K562 (cell line): ENCODE results near the gene MMP23B. TPM values are rescaled to one million over a fixed set of nuclear protein-coding genes. Genes with fewer than 3 reads are reported as not detected.

Experiments used
- CBX3 ChIP-seq, 2 experiments: IDR thresholded peaks; 1 replicate in 1 of 2; 2 replicates in 1 of 2; pipeline ENCODE4 v1.6.1; 2012; ENCODE audit warnings: inconsistent platforms in 2 of 2, low read length in 2 of 2, borderline replicate concordance in 1 of 2, control low read depth in 1 of 2
- MAZ ChIP-seq, 2 experiments: fragments of 450-650 bp in 1 of 2; sonication (generic) in 1 of 2; formaldehyde crosslinking; IDR thresholded peaks in 1 of 2; conservative IDR thresholded peaks in 1 of 2; 2 replicates each; pipeline versions ENCODE4 v1.4.0 to v1.5.0; 2020; ENCODE audit warnings: mild to moderate bottlenecking in 1 of 2, missing genetic modification reagents in 1 of 2
- RB1 ChIP-seq: fragments of 450-650 bp; IDR thresholded peaks from 2 replicates; pipeline ENCODE4 v1.6.1; 2017; ENCODE audit warnings: low read depth, mild to moderate bottlenecking
- polyA plus RNA-seq, 8 experiments: library from polyadenylated mRNA; depleted of rRNA in 4 of 8; stranded (reverse) in 5 of 8; unstranded in 3 of 8; fragments of >200 nt; fragmentation: Nextera tagmentation in 2 of 8; fragmentation: Illumina TruSeq in 1 of 8; extraction: Ambion mirVana in 2 of 8; extraction: Trizol in 1 of 8; gene quantifications; 2 replicates each; pipeline versions ENCODE4 v1.2.1 to v1.2.3, GENCODE V29; 2011 to 2014; ENCODE audit warnings: inconsistent platforms in 1 of 8, missing spikeins in 1 of 8
- total RNA-seq, 7 experiments: library from RNA; depleted of rRNA in 6 of 7; stranded (reverse); fragments of >200 nt in 6 of 7; fragmentation: Illumina TruSeq in 2 of 7; extraction: Trizol in 2 of 7; gene quantifications; 2 replicates each; pipeline versions ENCODE4 v1.2.1 to v1.2.3, GENCODE V29; 2011 to 2021; ENCODE audit warnings: low replicate concordance in 1 of 7
- TF ChIP-seq, protein P1 (sequence below): IDR thresholded peaks from 2 replicates; pipeline ENCODE4 v1.6.1; 2011; ENCODE audit warnings: borderline replicate concordance, low read depth, mild to moderate bottlenecking, moderate library complexity, low read length; ENCODE audit not compliant: insufficient read depth, poor library complexity, severe bottlenecking
- TF ChIP-seq, protein P2 (sequence below), 3 experiments: IDR thresholded peaks in 2 of 3; conservative IDR thresholded peaks in 1 of 3; 2 replicates each; pipeline ENCODE4 v1.5.1; 2011 to 2012; ENCODE audit warnings: low read length in 3 of 3, mild to moderate bottlenecking in 3 of 3, control low read depth in 2 of 3, improper control_type of control experiment in 1 of 3, inconsistent platforms in 1 of 3, low read depth in 1 of 3, mixed read lengths in 1 of 3, moderate library complexity in 1 of 3; ENCODE audit not compliant: insufficient read depth in 2 of 3
- TF ChIP-seq, protein P3 (sequence below): sonication (generic); formaldehyde crosslinking; IDR thresholded peaks from 2 replicates; pipeline ENCODE4 v1.9.0; 2022; ENCODE audit warnings: mild to moderate bottlenecking, missing genetic modification reagents

MMP23B gene
- total and polyA plus RNA-seq, 9 of the 15 experiments (the other 6 are each of a cell fraction or from before 2014, with no cell fraction given): 0.28 to 1.2 (median 0.41) TPM; not detected in 5

GRCh38 chr1:1678581-1679380 is 46.8 kb downstream of the MMP23B start (continued):
- TF ChIP-seq RB1 (no peak), CBX3 (IDR thresholded peaks at IDR 0.05; ENCODE audit: borderline replicate concordance in 1 of 2, low read length in 2 of 2) (peak in 1 of 2 experiments; percentile 22; a peak in 1 of 3 replicates), MAZ (CRISPR knock-in tag; conservative IDR thresholded peaks at IDR 0.05 in 1 of 2, IDR thresholded peaks at IDR 0.05 in 1 of 2) (peak in 1 of 2 experiments; percentile 19; a peak in 1 of 4 replicates)
- TF ChIP-seq, protein P1, sequence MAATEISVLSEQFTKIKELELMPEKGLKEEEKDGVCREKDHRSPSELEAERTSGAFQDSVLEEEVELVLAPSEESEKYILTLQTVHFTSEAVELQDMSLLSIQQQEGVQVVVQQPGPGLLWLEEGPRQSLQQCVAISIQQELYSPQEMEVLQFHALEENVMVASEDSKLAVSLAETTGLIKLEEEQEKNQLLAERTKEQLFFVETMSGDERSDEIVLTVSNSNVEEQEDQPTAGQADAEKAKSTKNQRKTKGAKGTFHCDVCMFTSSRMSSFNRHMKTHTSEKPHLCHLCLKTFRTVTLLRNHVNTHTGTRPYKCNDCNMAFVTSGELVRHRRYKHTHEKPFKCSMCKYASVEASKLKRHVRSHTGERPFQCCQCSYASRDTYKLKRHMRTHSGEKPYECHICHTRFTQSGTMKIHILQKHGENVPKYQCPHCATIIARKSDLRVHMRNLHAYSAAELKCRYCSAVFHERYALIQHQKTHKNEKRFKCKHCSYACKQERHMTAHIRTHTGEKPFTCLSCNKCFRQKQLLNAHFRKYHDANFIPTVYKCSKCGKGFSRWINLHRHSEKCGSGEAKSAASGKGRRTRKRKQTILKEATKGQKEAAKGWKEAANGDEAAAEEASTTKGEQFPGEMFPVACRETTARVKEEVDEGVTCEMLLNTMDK: peak; percentile 90
- TF ChIP-seq, protein P2, sequence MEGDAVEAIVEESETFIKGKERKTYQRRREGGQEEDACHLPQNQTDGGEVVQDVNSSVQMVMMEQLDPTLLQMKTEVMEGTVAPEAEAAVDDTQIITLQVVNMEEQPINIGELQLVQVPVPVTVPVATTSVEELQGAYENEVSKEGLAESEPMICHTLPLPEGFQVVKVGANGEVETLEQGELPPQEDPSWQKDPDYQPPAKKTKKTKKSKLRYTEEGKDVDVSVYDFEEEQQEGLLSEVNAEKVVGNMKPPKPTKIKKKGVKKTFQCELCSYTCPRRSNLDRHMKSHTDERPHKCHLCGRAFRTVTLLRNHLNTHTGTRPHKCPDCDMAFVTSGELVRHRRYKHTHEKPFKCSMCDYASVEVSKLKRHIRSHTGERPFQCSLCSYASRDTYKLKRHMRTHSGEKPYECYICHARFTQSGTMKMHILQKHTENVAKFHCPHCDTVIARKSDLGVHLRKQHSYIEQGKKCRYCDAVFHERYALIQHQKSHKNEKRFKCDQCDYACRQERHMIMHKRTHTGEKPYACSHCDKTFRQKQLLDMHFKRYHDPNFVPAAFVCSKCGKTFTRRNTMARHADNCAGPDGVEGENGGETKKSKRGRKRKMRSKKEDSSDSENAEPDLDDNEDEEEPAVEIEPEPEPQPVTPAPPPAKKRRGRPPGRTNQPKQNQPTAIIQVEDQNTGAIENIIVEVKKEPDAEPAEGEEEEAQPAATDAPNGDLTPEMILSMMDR (IDR thresholded peaks at IDR 0.05 in 2 of 3, conservative IDR thresholded peaks at IDR 0.05 in 1 of 3; ENCODE audit: insufficient read depth in 2 of 3, low read depth in 1 of 3, low read length in 3 of 3): peak; percentile 25 to 54 (median 45); a peak in 5 of 6 replicates
- TF ChIP-seq, protein P3, sequence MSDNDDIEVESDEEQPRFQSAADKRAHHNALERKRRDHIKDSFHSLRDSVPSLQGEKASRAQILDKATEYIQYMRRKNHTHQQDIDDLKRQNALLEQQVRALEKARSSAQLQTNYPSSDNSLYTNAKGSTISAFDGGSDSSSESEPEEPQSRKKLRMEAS (CRISPR knock-in tag): peak; percentile 19; the same call in 1 of the 2 replicates
